Measurements from ENCODE around the gene HSD17B12. TPM values are rescaled to one million over a fixed set of nuclear protein-coding genes. Genes with fewer than 3 reads are reported as not detected.

The HSD17B12 gene
- total RNA-seq, 1 experiment from 2014 or later, result 112 TPM

DNA sequence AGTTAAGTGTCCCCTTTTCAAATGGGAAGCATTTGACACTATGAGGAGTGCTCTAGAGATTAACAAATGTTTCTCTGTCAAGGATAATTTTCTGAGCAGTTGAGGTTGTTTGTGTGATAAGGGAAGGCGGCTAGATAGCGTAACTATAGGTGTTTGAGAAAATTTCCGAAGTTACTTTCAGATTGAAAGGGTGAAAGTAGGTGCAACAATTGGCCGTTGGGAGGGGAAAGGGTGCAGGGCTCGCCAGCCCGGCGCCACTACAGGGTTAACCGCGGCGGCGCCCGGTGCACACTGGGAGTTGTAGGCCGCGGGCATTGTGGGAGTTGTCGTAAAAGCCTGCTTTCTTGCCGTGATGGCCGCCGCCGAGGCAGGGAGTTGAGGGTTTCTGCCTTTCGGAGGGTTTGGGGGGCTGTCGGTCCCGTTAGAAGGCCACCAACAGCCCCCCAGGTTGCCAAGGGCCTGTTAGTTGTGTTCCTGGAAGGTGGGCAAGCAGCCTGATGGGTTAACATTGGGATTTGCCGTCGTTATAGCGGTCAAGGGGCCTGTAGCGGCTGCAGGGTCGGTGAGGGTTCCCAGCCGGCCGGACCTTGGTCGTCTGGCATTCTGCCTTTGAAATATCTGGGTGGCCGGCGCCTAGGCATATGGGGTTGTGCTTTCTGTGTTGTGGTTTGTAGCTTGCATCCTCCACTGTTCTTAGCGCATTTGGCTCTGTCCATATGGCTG lies 36.5 kb upstream of the HSD17B12 start:
- ChIA-PET CTCF (interaction anchor here (1.0 kb wide), 1 partner anchor 208 kb away, joined by 3 read pairs; no protein-coding TSS in a partner anchor), POLR2A (ENCODE audit: unreplicated experiment) (no interaction called here)
- no peaks in the 10 kb centered on the region for H3K9me3 ChIP-seq (ENCODE audit: insufficient read depth, low read depth)
- H3K4me3 ChIP-seq, result peak overlapping the region; percentile 85
- H3K9me2 ChIP-seq (ENCODE audit: insufficient read depth), result no peaks in the 10 kb centered on the region; the same call in 1 of the 2 replicates
- TF ChIP-seq, protein P1, sequence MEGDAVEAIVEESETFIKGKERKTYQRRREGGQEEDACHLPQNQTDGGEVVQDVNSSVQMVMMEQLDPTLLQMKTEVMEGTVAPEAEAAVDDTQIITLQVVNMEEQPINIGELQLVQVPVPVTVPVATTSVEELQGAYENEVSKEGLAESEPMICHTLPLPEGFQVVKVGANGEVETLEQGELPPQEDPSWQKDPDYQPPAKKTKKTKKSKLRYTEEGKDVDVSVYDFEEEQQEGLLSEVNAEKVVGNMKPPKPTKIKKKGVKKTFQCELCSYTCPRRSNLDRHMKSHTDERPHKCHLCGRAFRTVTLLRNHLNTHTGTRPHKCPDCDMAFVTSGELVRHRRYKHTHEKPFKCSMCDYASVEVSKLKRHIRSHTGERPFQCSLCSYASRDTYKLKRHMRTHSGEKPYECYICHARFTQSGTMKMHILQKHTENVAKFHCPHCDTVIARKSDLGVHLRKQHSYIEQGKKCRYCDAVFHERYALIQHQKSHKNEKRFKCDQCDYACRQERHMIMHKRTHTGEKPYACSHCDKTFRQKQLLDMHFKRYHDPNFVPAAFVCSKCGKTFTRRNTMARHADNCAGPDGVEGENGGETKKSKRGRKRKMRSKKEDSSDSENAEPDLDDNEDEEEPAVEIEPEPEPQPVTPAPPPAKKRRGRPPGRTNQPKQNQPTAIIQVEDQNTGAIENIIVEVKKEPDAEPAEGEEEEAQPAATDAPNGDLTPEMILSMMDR (conservative IDR thresholded peaks at IDR 0.05), result no peak
- TF ChIP-seq EZH2 (IDR thresholded peaks at IDR 0.05; ENCODE audit: low read depth), result no peak
- H3K79me2 ChIP-seq (ENCODE audit: low read depth), result peaks cover 25% of the 10 kb centered on the region
- peak overlapping the region; percentile 35; the same call in 1 of the 2 replicates for H3K27ac ChIP-seq
- DNase-seq, result peak; percentile 70 to 79
- BruUV-seq (replicated peaks), result TSS peak; percentile 83
- H3K4me1 ChIP-seq (replicated peaks; ENCODE audit: insufficient read depth), result peaks cover 14% of the 10 kb centered on the region
- no peaks in the 10 kb centered on the region for H3K36me3 ChIP-seq (ENCODE audit: low read depth)
- H3K27me3 ChIP-seq (ENCODE audit: insufficient read depth, low read depth), result peaks cover 8% of the 10 kb centered on the region; the same call in 1 of the 2 replicates
- intact Hi-C loops (cut with micrococcal nuclease; ENCODE audit: unreplicated experiment), result no loop called here
- H3K4me2 ChIP-seq, result peak overlapping the region; percentile 83
- H4K20me1 ChIP-seq (ENCODE audit: insufficient read depth), result 0 out of 2 replicates have a peak, but pooled peaks cover 3% of the 10 kb centered on the region
- peak overlapping the region; percentile 92 for H2AFZ ChIP-seq
- no peaks in the 10 kb centered on the region for H3F3A ChIP-seq (ENCODE audit: insufficient read depth, low read depth)

DNA sequence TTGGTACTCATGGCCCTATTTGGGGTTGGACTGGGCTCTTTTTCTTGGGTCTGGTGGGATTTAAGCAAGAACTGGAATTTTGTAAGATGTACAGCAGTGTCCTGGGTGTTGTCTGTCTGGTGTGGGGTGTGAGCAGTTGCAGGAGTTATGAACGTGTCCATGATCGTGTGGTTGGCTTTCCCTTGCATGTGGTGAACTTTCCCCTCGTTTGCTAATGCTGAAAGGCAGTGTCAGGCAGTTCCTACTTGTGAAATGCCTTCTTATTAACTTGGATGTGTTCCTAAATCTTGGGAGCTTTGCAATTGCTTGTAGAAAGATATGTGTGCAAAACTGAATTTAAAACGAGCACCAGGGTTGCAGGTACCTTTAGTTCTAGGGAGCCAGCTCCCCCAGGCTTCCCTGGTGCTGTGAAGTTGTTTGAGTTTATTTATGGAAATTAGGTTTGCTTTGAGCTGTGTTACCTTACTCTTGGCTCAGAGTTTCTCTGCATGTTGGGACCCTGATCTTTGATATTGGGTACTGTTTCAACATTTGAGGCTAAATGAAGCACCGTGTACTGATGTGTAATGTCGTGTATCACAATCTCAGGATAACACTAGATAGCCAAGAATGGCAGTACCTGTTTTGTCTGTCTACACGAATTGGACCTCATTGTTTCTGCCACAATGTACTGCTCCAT lies 35.8 kb upstream of the HSD17B12 start:
- Histone ChIP-seq H3K4me1 (replicated peaks; ENCODE audit: insufficient read depth) (peaks cover 14% of the 10 kb centered on the region), H3K27ac (peak overlapping the region; percentile 35; the same call in 1 of the 2 replicates), H3K4me3 (peak overlapping the region; percentile 85), H3K9me3 (ENCODE audit: insufficient read depth, low read depth) (no peaks in the 10 kb centered on the region), H4K20me1 (ENCODE audit: insufficient read depth) (0 out of 2 replicates have a peak, but pooled peaks cover 3% of the 10 kb centered on the region), H3K9me2 (ENCODE audit: insufficient read depth) (no peaks in the 10 kb centered on the region; the same call in 1 of the 2 replicates), H3F3A (ENCODE audit: insufficient read depth, low read depth) (no peaks in the 10 kb centered on the region), H3K4me2 (peak overlapping the region; percentile 83), H2AFZ (peak overlapping the region; percentile 92), H3K79me2 (ENCODE audit: low read depth) (peaks cover 25% of the 10 kb centered on the region), H3K27me3 (ENCODE audit: insufficient read depth, low read depth) (0 out of 2 replicates have a peak, but pooled peaks cover under 1% of the 10 kb centered on the region), H3K36me3 (ENCODE audit: low read depth) (no peaks in the 10 kb centered on the region)
- BruUV-seq (replicated peaks), result no TSS peak
- CTCF ChIA-PET, result interaction anchor here (1.0 kb wide), 1 partner anchor 207 kb away, joined by 3 read pairs; no protein-coding TSS in a partner anchor
- TF ChIP-seq, protein P1 (conservative IDR thresholded peaks at IDR 0.05), result no peak
- TF ChIP-seq EZH2 (IDR thresholded peaks at IDR 0.05; ENCODE audit: low read depth), result no peak
- DNase-seq, result peak in 1 of 2 experiments; percentile 43
- intact Hi-C loops (cut with micrococcal nuclease; ENCODE audit: unreplicated experiment), result no loop called here
- POLR2A ChIA-PET (ENCODE audit: unreplicated experiment), result no interaction called here

DNA sequence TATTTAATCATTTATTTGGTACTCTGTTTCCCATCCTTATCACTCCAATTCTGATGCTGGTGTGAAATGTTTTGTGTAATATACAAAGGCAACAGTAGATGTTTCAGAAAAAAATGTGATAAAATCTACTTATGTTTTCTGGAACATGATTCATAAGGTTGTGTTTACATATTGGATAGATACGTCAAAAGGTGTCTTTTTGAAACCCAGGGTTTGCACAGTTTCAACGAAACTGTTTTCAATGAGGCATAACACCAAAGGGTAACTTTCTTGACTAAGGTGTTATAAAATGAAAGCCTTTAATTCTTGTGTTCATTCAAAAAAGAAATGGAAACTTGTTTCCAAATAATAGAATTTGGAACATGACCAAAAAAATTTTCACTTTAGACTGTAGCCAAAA lies 33.8 kb upstream of the HSD17B12 start:
- peaks cover 14% of the 10 kb centered on the region for H3K4me1 ChIP-seq (replicated peaks; ENCODE audit: insufficient read depth)
- no peak for DNase-seq
- no peak overlapping the region for H3K4me2 ChIP-seq
- no peaks in the 10 kb centered on the region for H3K36me3 ChIP-seq (ENCODE audit: low read depth)
- no peak overlapping the region for H2AFZ ChIP-seq
- no TSS peak for BruUV-seq (replicated peaks)
- H4K20me1 ChIP-seq (ENCODE audit: insufficient read depth), result 0 out of 2 replicates have a peak, but pooled peaks cover 3% of the 10 kb centered on the region
- no peak for TF ChIP-seq EZH2 (IDR thresholded peaks at IDR 0.05; ENCODE audit: low read depth)
- TF ChIP-seq, protein P1 (conservative IDR thresholded peaks at IDR 0.05), result no peak
- no peaks in the 10 kb centered on the region for H3K9me3 ChIP-seq (ENCODE audit: insufficient read depth, low read depth)
- intact Hi-C loops (cut with micrococcal nuclease; ENCODE audit: unreplicated experiment), result no loop called here
- no peaks in the 10 kb centered on the region for H3F3A ChIP-seq (ENCODE audit: insufficient read depth, low read depth)
- no peaks in the 10 kb centered on the region for H3K27me3 ChIP-seq (ENCODE audit: insufficient read depth, low read depth)
- ChIA-PET CTCF (no interaction called here), POLR2A (ENCODE audit: unreplicated experiment) (no interaction called here)
- no peak overlapping the region for H3K27ac ChIP-seq
- H3K4me3 ChIP-seq, result no peak overlapping the region
- H3K79me2 ChIP-seq (ENCODE audit: low read depth), result peaks cover 25% of the 10 kb centered on the region
- no peaks in the 10 kb centered on the region; the same call in 1 of the 2 replicates for H3K9me2 ChIP-seq (ENCODE audit: insufficient read depth)

Measured in PC-9 (cell line).